DMS53 treated with DMSO at 0.1 percent for 48 hours (cell line): ENCODE data around the gene PPP1R12A.
"Not testable (repeated sequence)": the region's sequence is repeated elsewhere in the genome, so short reads cannot be mapped to it uniquely, and the experiment has no call there.

Source experiments
- DNase-seq: peaks from one replicate; lab custom pipeline; 2025; ENCODE audit not compliant: unreplicated experiment; lab: John Stamatoyannopoulos, UW

PPP1R12A gene

DNA sequence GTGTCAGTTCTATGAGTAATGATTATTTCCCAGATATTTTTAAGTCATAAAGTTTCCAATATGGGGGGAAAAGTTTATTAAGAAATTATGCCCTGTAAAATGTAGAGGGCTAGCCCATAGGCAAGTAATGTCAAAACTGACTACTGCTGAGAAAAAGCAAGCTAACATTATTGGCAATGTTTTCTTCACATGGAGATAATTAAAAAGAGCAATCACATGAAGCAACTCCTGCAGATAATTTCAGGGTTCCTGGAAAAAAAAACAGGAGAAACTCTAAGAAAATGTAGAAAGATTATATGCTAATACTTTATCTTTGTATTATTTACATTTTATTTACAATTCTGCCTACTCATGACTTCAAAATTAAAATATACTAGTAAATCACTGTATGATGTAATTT is 39.8 kb downstream of the PPP1R12A start:
- DNase-seq = no peak

DNA sequence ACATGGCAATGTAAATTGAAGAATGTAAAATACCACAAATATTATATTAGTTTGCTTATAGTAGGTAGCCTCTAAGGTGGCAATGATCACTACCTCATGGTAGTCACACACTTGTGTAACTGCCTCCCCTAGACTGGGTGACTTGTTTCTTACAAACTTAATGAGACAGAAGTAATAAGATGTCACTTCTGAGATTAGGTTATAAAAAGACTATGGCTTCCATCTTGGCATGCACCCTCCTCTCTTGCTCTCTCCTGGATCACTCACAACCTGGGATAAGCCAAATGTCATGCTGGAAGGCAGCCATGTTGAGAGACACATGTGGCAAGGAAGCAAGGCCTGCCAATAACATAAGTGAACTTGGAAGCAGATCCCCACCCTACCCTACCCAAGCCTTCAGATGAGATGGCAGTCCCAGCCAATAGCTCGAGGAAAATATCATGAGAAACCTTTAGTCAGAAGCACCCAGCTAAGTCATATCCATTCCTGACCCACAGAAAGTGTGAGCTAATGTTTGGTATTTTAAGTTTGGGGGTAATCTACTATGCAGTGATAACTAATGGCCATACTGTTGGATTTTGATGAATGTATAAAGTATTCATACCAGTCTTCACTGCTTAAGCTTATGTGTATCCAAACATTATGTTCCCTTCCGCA is 43.3 kb downstream of the PPP1R12A start:
- no peak for DNase-seq

DNA sequence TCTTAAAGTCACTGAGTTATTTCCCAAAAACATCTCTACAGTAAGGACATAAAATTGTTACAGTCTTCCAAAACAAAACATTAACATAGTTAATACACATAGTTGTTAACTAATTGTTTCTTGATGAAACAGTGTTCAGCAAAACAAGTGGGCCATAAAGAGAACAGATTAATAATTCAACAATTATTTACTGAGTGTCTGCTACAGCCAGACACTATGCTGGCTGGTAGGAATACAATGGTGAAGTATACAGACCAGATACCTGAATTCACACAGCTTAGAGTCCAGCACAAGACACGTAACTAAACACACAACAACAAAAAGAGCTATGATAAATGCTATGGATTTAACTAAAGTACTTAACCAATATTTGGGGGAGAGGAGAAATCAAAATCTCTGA is 47.0 kb downstream of the PPP1R12A start:
- DNase-seq = no peak

DNA sequence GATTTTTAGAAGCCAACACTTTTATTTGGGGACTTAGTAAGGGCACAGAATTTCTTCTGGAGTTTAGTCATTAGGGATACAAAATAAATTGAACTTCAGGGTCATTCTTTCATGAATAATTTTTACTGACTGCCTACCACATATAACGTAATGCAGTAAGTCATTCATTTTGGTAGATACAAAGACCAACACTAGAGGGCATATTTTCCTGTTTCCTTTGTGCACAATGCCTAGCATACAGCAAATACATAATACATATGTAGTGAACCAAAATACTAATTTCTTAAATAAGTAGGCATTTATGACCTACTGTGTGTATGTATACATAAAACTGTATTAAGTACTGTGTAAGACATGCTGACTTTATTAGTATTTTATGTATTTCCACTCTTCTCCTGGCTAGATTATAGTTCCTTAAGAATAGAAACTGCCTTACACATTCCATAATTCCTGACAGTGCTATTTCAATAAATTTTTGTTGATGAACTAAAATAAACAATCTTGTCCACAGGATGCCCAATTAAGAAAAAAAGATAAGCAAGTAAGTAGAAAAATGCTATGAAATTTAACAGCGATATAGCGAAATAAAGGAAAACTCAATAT is 47.9 kb downstream of the PPP1R12A start:
- DNase-seq = peak; percentile 76

DNA sequence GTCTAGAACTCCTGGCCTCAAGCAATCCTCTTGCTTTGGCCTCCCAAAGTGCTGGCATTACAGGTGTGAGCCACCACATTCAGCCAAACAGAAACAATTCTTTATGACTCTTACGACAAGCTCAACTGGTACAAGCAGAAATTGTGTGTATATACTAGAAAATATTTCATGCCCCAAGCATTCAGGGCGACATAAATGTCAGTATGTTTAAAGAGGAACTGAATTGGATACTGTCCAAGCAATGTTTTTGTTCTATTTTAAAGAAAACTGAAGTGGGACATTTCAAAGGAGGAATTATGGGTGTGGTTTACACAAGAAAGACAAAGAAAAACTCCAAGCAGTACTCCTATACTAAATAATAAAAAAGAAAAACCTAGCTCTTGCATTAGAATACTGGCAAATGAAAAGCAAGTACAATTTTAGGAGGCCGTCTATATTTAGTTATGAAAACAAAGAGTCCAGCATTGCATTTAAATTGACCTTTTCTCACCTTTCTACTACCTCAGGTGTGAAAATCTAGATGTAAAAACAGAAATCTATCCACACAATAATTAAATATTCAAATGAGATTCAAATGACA is 48.9 kb downstream of the PPP1R12A start:
- DNase-seq = no peak

DNA sequence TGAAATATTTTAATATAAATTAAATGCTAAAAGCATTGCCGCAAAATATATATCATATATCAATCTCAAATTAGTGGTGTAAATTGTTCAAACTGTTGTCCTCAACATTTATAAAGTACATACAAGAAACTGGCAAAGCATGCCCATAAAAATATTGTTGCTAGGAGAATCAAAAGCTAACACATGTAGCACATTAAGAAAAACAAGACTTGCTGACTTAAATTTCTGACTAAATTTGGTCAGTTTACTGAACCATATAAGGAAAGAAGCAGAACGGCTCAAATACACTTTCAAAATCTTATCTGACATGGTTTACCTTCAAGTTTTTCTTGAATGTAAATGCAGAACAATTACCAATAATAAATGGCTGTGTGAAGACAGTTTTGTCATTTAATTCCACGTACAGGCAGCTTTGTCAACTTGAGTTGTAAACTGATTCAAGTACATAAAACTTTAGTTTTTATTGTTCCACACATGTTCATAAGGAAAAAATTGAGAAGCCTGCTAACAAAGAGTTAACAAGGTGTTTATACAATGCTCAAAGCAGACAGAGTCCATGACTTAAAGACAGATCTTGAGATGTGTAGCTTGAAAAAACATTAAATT is 50.4 kb downstream of the PPP1R12A start:
- DNase-seq = no peak

DNA sequence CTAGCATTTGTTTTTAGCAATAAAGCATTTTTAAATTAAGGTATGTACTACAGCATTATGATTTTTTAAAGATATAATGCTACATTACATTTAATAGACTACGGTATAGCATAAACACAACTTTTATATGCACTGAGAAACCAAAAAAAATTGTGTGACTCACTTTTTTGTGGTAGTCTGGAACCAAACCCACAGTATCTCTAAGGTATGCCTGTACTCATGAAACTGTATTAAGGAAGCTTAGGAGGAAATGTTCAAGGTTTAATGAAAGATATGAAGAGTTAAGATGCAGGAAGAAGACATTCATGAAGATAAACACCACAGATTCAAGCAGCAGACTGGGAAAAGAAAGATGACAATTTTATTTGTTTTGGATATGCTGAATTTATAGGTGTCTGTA is 51.7 kb downstream of the PPP1R12A start:
- DNase-seq = no peak

DNA sequence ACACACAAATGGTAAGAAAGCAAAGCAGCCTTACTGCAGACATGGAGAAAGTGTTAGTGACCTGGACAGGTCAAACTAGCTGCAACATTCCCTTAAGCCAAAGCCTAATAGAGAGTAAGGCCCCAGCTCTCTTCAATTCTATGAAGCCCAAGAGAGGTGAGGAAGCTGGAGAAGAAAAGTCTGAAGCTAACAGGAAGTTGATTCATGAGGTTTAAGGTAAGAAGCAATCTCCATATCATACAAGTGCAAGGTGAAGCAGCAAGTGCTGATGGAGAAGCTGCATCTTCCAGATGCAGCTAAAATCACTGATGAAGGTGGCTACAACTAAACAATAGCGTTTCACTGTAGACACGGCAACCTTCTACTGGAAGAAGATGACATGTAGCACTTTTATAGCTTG is 53.5 kb downstream of the PPP1R12A start:
- DNase-seq = no peak

DNA sequence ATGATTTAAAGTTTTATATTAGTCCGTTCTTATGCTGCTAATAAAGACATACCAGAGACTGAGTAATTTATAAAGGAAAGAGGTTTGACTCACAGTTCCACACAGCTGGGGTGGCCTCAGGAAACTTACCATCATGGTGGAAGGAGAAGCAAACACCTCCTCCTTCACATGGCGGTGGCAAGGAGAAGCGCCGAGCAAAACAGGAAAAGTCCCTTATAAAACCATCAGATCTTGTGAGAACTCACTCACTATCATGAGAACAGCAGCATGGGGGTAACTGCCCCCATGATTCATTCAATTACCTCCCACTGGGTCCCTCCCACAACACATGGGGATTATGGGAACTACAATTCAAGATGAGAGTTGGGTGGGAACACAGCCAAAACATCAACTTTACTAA is 56.4 kb downstream of the PPP1R12A start:
- DNase-seq = not testable (repeated sequence)

DNA sequence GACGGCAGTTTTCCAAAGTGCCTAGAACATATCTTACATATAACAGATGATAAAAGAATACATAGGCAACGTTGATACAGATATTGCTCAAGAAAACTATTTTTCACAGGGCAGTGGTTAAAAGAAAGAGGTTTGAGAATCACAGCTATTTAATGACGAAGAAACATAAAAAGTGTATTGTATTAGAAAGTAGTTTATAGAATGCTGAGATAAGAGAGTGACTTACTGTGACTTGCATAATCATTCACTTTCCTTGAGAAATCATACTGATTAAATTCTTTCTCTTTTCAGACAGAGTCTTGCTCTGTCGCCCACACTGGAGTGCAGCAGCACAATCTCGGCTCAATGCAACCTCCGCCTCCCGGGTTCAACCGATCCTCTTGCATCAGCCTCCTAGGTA is 57.7 kb downstream of the PPP1R12A start:
- no peak for DNase-seq

DNA sequence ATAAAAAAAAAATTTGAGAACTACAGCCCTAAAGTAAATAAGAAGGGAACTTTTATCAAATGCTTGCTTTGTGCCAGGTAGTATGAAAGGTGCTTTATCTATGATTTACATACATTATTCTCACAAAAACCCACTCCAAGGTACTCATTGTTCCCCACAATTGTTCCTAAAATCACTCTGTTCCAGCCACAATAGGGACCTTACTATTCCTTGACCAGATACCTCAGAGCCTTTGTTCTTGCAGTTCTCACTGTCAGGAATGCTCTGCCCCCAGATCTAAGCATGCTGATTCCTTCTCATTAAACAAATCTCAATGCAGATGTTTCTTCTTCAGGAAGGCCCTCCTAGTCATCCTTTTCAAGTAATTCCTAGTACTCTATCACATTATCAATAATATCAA is 60.2 kb downstream of the PPP1R12A start:
- no peak for DNase-seq

DNA sequence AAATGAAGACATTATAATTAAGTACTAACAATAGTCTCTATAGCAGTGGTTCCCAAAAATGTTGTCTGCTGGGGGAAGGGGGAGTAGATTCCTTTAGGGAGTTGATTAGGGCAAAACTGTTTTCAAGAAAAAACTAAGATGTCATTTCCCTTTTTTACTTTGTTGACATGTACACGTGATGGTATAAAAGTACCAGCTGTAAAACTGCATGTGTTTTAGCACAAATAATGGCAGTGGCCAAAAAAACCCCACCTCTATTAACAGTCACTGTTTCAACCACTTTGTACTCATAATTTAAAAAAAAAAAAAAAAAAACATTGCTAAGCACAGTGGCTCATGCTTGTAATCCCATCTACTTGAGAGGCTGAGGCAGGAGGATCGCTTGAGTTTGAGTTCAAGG is 61.7 kb downstream of the PPP1R12A start:
- DNase-seq = no peak

DNA sequence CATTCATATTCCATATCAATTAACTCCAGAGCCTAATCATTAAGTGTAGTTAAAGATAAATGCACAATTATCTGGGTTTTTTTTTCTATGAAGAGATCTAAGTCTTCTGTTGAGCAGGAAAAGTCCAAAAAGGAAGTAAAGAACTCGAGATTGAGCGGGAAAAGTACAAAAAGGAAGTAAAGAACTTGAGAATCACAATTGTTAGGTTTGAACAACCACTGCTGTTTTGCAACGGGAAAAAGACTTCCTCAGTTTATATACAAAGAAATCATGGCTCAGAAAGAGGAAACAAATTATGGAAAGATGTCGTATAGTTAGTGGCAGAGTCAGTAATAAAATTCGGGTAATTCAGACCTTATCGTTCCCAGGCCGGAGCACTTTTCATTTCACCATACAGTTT is 63.3 kb downstream of the PPP1R12A start:
- DNase-seq = no peak

DNA sequence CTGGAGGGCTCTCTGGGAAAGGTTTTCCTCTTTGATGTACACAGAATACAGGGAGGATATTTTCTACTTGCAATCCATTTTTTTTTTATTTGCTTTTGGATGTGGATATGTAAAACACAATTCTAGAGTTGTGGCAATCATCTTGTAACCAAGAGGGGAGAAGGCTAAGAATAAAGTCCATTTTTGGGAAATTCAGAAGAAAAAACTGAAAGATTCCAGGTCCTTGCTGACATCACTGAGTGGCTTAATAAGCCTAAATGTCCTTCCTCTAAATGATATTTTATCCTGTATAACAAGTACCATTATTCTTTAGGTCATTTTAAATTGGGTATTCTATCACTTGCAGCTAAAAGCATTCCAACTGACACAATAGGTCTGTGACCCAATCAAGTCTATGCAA is 64.0 kb downstream of the PPP1R12A start:
- DNase-seq = no peak

DNA sequence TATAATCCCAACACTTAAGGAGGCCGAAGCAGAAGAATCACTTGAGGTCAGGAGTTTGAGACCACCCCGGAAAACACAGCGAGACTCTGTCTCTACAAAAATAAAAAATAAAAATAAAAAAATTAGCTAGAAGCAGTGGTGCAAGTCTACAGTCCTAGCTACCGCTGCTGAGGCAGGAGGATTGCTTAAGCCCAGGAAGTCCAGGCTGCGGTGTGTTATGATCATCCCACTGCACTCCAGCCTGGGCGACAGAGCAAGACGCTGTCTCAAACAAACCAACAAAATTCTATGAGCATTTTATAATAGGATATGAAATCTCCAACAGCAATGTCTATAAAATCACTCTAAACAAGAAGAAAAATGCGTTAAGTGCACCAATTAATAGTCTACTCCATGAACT is 75.3 kb downstream of the PPP1R12A start:
- DNase-seq = no peak

DNA sequence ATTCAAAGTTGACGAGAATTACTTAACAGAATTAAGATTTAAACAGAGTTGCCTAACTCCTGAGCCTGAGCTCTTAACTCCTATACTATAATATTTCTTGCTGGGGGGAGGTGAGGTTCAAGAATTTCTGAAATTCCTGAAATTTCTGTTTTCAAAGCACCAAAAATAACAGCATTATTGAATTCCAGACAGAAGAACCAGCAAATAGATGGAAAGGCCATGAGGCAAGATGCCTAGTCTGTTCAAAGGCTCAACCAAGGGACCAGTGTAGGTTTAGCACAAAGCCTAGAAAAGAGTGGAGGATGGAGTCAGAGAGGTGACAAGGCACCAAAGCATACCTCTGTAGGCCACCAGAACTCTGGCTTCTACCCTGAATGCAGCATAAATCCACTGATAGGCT is 76.4 kb downstream of the PPP1R12A start:
- DNase-seq = no peak

DNA sequence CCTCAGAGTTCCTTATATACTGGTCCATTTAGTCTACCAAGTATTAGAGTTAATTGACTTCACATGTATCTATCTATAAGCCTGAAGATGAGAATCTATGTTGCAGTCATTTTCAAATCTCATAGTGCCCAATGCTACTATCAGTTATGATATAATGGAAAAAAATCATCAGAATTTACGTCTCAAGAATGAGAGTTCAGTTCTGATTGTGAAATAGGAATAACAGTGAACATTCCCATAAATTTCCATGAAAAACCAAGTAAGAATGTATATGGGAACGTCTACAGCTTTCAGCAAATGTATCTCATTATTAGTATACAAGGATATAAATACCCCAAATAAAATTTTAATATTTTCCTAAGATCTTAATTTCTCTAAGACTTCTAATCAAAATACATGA is 77.2 kb downstream of the PPP1R12A start:
- no peak for DNase-seq

DNA sequence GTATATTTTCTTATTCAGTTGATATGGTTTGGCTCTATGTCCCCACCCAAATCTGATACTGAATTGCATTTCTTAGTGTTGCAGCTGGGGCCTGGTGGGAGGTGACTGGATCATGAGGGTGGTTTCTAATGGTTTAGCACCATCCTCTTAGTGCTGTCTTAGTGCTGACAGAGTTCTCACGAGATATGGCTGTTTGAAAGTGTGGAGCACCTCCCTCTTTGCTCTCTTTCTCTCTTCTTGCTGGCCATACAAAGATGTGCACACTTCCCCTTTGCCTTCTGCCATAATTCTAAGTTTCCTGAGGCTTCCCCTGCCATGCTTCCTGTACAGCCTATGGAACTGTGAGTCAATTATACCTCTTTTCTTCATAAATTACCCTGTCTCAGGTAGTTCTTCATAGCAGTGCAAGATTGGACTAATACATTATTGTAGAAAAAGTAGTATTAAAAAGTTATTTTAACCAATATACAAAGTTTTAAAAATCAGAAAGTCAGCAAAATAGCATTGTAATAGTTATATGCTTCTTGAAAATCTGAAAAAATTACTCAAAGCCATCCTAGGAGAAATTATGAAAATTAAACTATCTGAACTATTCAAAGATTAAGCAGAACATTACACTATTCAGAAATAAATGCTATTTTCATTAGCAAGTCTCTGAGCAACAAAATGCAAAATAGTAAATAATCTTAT is 84.1 kb downstream of the PPP1R12A start:
- DNase-seq = no peak

DNA sequence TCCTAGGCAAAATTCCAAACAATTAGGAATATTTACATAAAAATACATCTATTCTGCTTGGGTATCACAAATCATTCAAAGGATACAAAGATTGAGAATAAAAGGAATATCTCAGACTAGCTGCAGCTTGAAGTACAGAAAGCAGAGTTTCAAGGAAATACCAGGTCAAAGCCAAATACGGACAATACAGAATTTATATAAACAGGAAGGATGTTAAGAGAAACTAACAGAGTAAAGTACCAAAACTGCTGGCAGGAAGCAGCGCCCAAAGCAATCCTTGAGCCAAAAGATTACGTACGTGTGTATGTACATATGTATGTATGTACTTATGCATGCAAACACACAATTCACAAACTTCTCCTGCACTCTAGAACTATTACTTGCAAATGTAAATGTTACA is 86.6 kb downstream of the PPP1R12A start:
- DNase-seq = no peak

DNA sequence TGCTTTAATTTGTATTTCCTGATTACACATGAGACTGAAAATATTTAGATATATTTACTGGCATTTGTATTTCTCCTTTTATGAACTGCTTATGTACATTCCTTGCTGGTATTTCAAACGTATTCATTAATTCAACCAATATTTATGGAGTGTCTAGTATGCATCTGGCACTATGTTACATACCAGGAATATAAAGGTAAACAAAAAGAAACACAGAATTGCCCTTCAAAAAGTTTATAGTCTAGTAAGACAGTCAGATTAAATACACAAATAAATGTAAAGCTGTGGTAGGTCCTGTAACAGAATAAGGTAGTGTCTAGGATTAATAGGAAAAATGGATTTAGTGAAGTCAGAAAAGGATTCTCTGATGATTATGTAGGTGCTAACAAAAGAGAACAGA is 87.5 kb downstream of the PPP1R12A start:
- DNase-seq = no peak

DNA sequence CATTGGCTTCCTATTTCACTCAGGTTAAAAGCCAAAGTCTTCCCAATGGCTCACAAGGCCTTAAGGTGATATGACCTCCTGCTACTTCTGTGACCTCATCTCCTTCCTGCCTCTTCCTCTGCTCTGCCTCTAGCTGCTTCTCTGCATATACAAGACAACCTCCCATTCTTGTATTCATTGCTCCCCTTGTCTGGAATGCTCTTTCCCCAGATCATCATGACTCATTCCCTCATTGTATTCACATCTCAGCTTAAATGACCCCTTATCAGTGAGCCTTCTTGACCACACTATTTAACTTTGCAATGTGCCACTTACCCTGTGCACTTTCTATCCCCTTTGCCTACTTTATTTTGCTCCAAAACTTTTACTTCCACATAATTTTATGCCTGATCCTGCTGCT is 90.2 kb downstream of the PPP1R12A start:
- DNase-seq = no peak

DNA sequence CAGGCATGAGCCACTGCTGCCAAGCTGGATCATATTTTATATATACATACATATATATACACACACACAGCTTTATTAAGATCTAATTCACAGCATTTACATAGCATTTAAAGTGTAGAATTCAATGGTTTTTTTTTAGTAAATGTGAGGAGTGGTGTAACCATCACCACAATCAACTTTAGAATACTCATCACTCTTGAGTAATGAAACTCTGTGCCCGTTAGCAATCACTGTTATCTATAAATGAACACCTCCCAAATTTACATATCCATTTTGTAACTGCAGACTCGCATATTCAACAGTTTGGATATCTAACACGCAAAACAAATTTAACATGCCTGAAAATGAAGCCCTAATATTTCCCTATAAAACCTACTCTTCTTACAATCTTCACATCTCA is 90.9 kb downstream of the PPP1R12A start:
- DNase-seq = no peak
